Endothelial cell of umbilical vein (primary cell): ENCODE measurements around the gene ATXN3. TPM values are rescaled to one million over a fixed set of nuclear protein-coding genes. Genes with fewer than 3 reads are reported as not detected.

ENCODE experiments used
- BruUV-seq: library from RNA; stranded (reverse); fragments of 400-500 nt; replicated peaks from 2 replicates; lab custom pipeline; 2021; lab: Mats Ljungman, UMichigan
- CTCF ChIA-PET: fragments of 300-600, 350-600 bp; sonication (Branson Sonifier 250); formaldehyde crosslinking; loops from one replicate; lab custom pipeline; 2021; ENCODE audit warnings: antibody characterized with exemption, inconsistent platforms; lab: Charles Lee
- POLR2A ChIA-PET: fragments of 300-600, 350-600 bp; sonication (Branson Sonifier 250); formaldehyde crosslinking; loops from one replicate; lab custom pipeline; 2021; ENCODE audit warnings: antibody characterized with exemption, inconsistent platforms; lab: Charles Lee
- DNase-seq: peaks from one replicate; pipeline ENCODE4 v3.0.0-alpha.2; 2011; ENCODE audit warnings: low read depth, low spot score
- FAIRE-seq: peaks from 2 replicates; lab custom pipeline; 2011; peaks lifted over from hg19 to GRCh38; lab: Jason Lieb, UNC
- H2AFZ ChIP-seq: 2 replicates; pipeline ENCODE4 v1.6.0; 2012; ENCODE audit warnings: low read depth, low read length, control low read depth, inconsistent platforms
- H3K27ac ChIP-seq: 2 replicates; pipeline ENCODE4 v1.5.1; 2011; ENCODE audit warnings: low read depth, mild to moderate bottlenecking, control low read depth, low read length, moderate library complexity; ENCODE audit not compliant: insufficient read depth
- H3K27me3 ChIP-seq, 2 experiments: 2 replicates each; pipeline versions ENCODE4 v1.6.0 to v1.6.1; 2011; ENCODE audit warnings: low read length in 2 of 2, mixed read lengths in 1 of 2; ENCODE audit not compliant: control insufficient read depth in 2 of 2, insufficient read depth in 2 of 2
- H3K36me3 ChIP-seq, 2 experiments: 2 replicates in 1 of 2; 3 replicates in 1 of 2; pipeline ENCODE4 v1.5.1; 2011; ENCODE audit warnings: low read length in 2 of 2, mild to moderate bottlenecking in 1 of 2, moderate library complexity in 1 of 2; ENCODE audit not compliant: control insufficient read depth in 2 of 2, insufficient read depth in 2 of 2; ENCODE audit errors: extremely low read depth in 1 of 2
- H3K4me1 ChIP-seq: 3 replicates; pipeline ENCODE4 v1.5.1; 2011; ENCODE audit warnings: mild to moderate bottlenecking, low read length; ENCODE audit not compliant: control insufficient read depth, insufficient read depth; ENCODE audit errors: extremely low read depth
- H3K4me2 ChIP-seq: 2 replicates; pipeline ENCODE4 v1.6.1; 2011; ENCODE audit warnings: low read length, control low read depth, mixed read lengths; ENCODE audit not compliant: insufficient read depth
- H3K4me3 ChIP-seq, 3 experiments: fragments of 200-600 bp in 1 of 3; sonication (generic), shearing (Covaris generic) in 1 of 3; replicated peaks in 1 of 3; 2 replicates each; pipeline ENCODE4 v1.5.1; 2011 to 2016; ENCODE audit warnings: control low read depth in 3 of 3, low read length in 3 of 3, mild to moderate bottlenecking in 2 of 3, inconsistent platforms in 1 of 3, low read depth in 1 of 3, moderate library complexity in 1 of 3; ENCODE audit not compliant: insufficient read depth in 1 of 3
- H3K79me2 ChIP-seq: 2 replicates; pipeline ENCODE4 v1.6.0; 2012; ENCODE audit warnings: low read length, inconsistent platforms; ENCODE audit not compliant: control insufficient read depth, insufficient read depth
- H3K9ac ChIP-seq: replicated peaks from 2 replicates; pipeline ENCODE3; 2011; ENCODE audit warnings: low read length, control low read depth; ENCODE audit not compliant: insufficient read depth; ENCODE audit errors: extremely low read depth
- H3K9me1 ChIP-seq: replicated peaks from 3 replicates; pipeline ENCODE4 v1.6.0; 2011; ENCODE audit warnings: mild to moderate bottlenecking, low read length; ENCODE audit not compliant: control insufficient read depth, insufficient read depth; ENCODE audit errors: extremely low read depth
- H3K9me3 ChIP-seq: replicated peaks from 2 replicates; pipeline ENCODE4 v1.5.1; 2012; ENCODE audit warnings: low read length, inconsistent platforms; ENCODE audit not compliant: control insufficient read depth, insufficient read depth
- H4K20me1 ChIP-seq: replicated peaks from 2 replicates; pipeline ENCODE3; 2011; ENCODE audit warnings: mild to moderate bottlenecking, low read length; ENCODE audit not compliant: control insufficient read depth, insufficient read depth; ENCODE audit errors: extremely low read depth
- CTCF ChIP-seq, 2 donors: IDR thresholded peaks; 1 replicate in 1 of 2; 2 replicates in 1 of 2; pipeline ENCODE4 v1.5.1; 2011; ENCODE audit warnings: low read length in 2 of 2, mild to moderate bottlenecking in 2 of 2, moderate library complexity in 2 of 2, control low read depth in 1 of 2, inconsistent platforms in 1 of 2, low read depth in 1 of 2; ENCODE audit not compliant: insufficient read depth in 1 of 2; ENCODE audit errors: extremely low read depth in 1 of 2
- EZH2 ChIP-seq: IDR thresholded peaks from 2 replicates; pipeline ENCODE4 v1.6.1; 2012; ENCODE audit warnings: borderline replicate concordance, low read depth, mild to moderate bottlenecking, moderate library complexity, low read length, inconsistent platforms; ENCODE audit not compliant: severe bottlenecking
- FOS ChIP-seq: IDR thresholded peaks from 2 replicates; pipeline ENCODE4 v1.6.1; 2011; ENCODE audit warnings: mild to moderate bottlenecking, low read length, moderate library complexity, borderline replicate concordance; ENCODE audit not compliant: insufficient read depth
- GATA2 ChIP-seq: IDR thresholded peaks from 2 replicates; pipeline ENCODE4 v1.7.0; 2011; ENCODE audit warnings: low read depth, mild to moderate bottlenecking, moderate library complexity, mixed read lengths, low read length; ENCODE audit not compliant: insufficient read length, insufficient read depth
- JUN ChIP-seq: IDR thresholded peaks from 2 replicates; pipeline ENCODE4 v1.6.1; 2011; ENCODE audit warnings: borderline replicate concordance, low read depth; ENCODE audit not compliant: insufficient read length, insufficient read depth
- MAX ChIP-seq: IDR thresholded peaks from 2 replicates; pipeline ENCODE4 v1.6.1; 2011; ENCODE audit not compliant: insufficient read depth, insufficient read length
- MYC ChIP-seq: IDR thresholded peaks from one replicate; pipeline ENCODE4 v1.6.1; 2011; ENCODE audit warnings: mild to moderate bottlenecking, low read depth, low read length
- POLR2A ChIP-seq: IDR thresholded peaks from 2 replicates; pipeline ENCODE4 v1.6.1; 2012; ENCODE audit warnings: low read depth, mild to moderate bottlenecking, control low read depth, low read length
- POLR2AphosphoS5 ChIP-seq: IDR thresholded peaks from 2 replicates; pipeline ENCODE4 v1.6.1; 2012; ENCODE audit warnings: low read depth, mild to moderate bottlenecking, control low read depth, low read length, moderate library complexity; ENCODE audit not compliant: insufficient read depth
- dilution Hi-C: fragments of 300-500 bp; cut with MboI; formaldehyde crosslinking; loops from one replicate; pipeline ENCODE4 v1.15.0; 2019; ENCODE audit warnings: low sequenced_read_pairs; ENCODE audit not compliant: extremely low pct_ligation_motif_present
- intact Hi-C: fragments of 100-400 bp; cut with micrococcal nuclease; formaldehyde crosslinking; loops from one replicate; pipeline ENCODE4 v1.10.0; 2022
- polyA plus RNA-seq, 4 experiments: library from polyadenylated mRNA; depleted of rRNA in 3 of 4; stranded (reverse) in 3 of 4; unstranded in 1 of 4; fragments of >200 nt; gene quantifications; 2 replicates each; pipeline versions ENCODE4 v1.2.1 to v1.2.3, GENCODE V29; 2011 to 2012; ENCODE audit warnings: missing spikeins in 1 of 4
- total RNA-seq: library from RNA; stranded (reverse); gene quantifications from 2 replicates; pipeline ENCODE4 v1.2.3, GENCODE V29; 2021

Gene ATXN3
- total and polyA plus RNA-seq, 2 donors (not counting 3 experiments of a cell fraction or from before 2014, with no cell fraction given): 7.9 to 30.2 TPM

- TF ChIP-seq EZH2 (no peak), POLR2AphosphoS5 (no peak), CTCF (IDR thresholded peaks at IDR 0.05; ENCODE audit: extremely low read depth in 1 of 2, insufficient read depth in 1 of 2, low read depth in 1 of 2, low read length in 2 of 2) (no peak), GATA2 (no peak), POLR2A (no peak), MYC (no peak), JUN (no peak), FOS (no peak), MAX (no peak)
- H3K9me3 ChIP-seq: no peaks in the 10 kb centered on the region
- no peaks in the 10 kb centered on the region for H3K27me3 ChIP-seq
- H3K27ac ChIP-seq: no peak overlapping the region
- no peak for DNase-seq
- H3K36me3 ChIP-seq: peaks cover 6 to 11% of the 10 kb centered on the region in 2 experiments
- H3K9ac ChIP-seq: no peak overlapping the region
- no peak overlapping the region for H3K4me2 ChIP-seq
- intact Hi-C loops (loop anchor here (5.0 kb wide), 1 partner anchor 304 kb away; no protein-coding TSS in a partner anchor), dilution Hi-C loops (no loop called here)
- no peaks in the 10 kb centered on the region for H3K79me2 ChIP-seq
- ChIA-PET CTCF (interaction anchor here (1.0 to 1.7 kb wide), 4 partner anchors 15 to 649 kb away, joined by 3 to 5 read pairs (median 4); no protein-coding TSS in a partner anchor), POLR2A (no interaction called here)
- FAIRE-seq: no peak
- no peak overlapping the region for H3K4me3 ChIP-seq
- H3K9me1 ChIP-seq: no peaks in the 10 kb centered on the region
- H3K4me1 ChIP-seq: no peaks in the 10 kb centered on the region
- H4K20me1 ChIP-seq: no peaks in the 10 kb centered on the region
- BruUV-seq: no TSS peak
- no peak overlapping the region for H2AFZ ChIP-seq
Observed at GRCh38 chr14:92153581-92153980, 47.2 kb upstream of the ATXN3 start.
